GM12878 (cell line): ENCODE measurements around the gene OLA1. TPM values are rescaled to one million over a fixed set of nuclear protein-coding genes. Genes with fewer than 3 reads are reported as not detected.

Source experiments
- ATAC-seq: fragments of 200-7000 bp; cut with Tn5 transposase; 3 replicates; pipeline ENCODE4 v1.9.1; 2020; ENCODE audit warnings: mild to moderate bottlenecking, moderate library complexity
- BruUV-seq: library from RNA; stranded (reverse); fragments of 400-500 nt; replicated peaks from 2 replicates; lab custom pipeline; 2021; lab: Mats Ljungman, UMichigan
- CTCF ChIA-PET: fragments of 300-600 bp; sonication (Branson Sonifier 250); formaldehyde crosslinking; extraction: SDS; loops from one replicate; lab custom pipeline; 2021; ENCODE audit warnings: inconsistent platforms; lab: Yijun Ruan, JAX
- POLR2A ChIA-PET: fragments of 350-600 bp; formaldehyde crosslinking; extraction: SDS; loops from one replicate; lab custom pipeline; 2021; ENCODE audit warnings: inconsistent platforms; lab: Charles Lee
- RAD21 ChIA-PET: fragments of 300-600 bp; sonication (Branson Sonifier 250); formaldehyde crosslinking; loops from one replicate; lab custom pipeline; 2023; ENCODE audit warnings: antibody characterized with exemption; ENCODE audit not compliant: unreplicated experiment; lab: Charles Lee
- SMC1A ChIA-PET: fragments of 300-600 bp; sonication (Branson Sonifier 250); formaldehyde crosslinking; loops from one replicate; lab custom pipeline; 2023; ENCODE audit not compliant: unreplicated experiment, uncharacterized antibody; lab: Charles Lee
- DNase-seq: peaks from one replicate; pipeline ENCODE4 v3.0.0-alpha.2; 2011; ENCODE audit warnings: low read depth, low spot score
- FAIRE-seq: peaks from 3 replicates; lab custom pipeline; 2011; peaks lifted over from hg19 to GRCh38; lab: Jason Lieb, UNC
- H2AFZ ChIP-seq: 2 replicates; pipeline ENCODE4 v1.6.0; 2011; ENCODE audit warnings: low read depth, low read length, control low read depth; ENCODE audit not compliant: control insufficient read depth
- H3K27ac ChIP-seq: 2 replicates; pipeline ENCODE4 v1.5.1; 2011; ENCODE audit warnings: control low read depth; ENCODE audit not compliant: control insufficient read depth, insufficient read depth
- H3K27me3 ChIP-seq, 2 experiments: replicated peaks in 1 of 2; 2 replicates each; pipeline versions ENCODE4 v1.6.0 to v1.6.1; 2011; ENCODE audit warnings: low read length in 1 of 2; ENCODE audit not compliant: control insufficient read depth in 2 of 2, insufficient read depth in 2 of 2
- H3K36me3 ChIP-seq, 2 experiments: 2 replicates each; pipeline ENCODE4 v1.5.1; 2011; ENCODE audit warnings: low read length in 1 of 2; ENCODE audit not compliant: control insufficient read depth in 2 of 2, insufficient read depth in 2 of 2
- H3K4me1 ChIP-seq: 2 replicates; pipeline ENCODE4 v1.6.1; 2011; ENCODE audit warnings: mild to moderate bottlenecking, low read length, moderate library complexity, mixed read lengths; ENCODE audit not compliant: control insufficient read depth, insufficient read depth
- H3K4me2 ChIP-seq: 2 replicates; pipeline ENCODE4 v1.6.0; 2011; ENCODE audit warnings: control low read depth; ENCODE audit not compliant: control insufficient read depth, insufficient read depth
- H3K4me3 ChIP-seq: fragments of 200-600 bp; sonication (generic); 2 replicates; pipeline ENCODE4 v1.5.1; 2016
- H3K79me2 ChIP-seq: 2 replicates; pipeline ENCODE4 v1.6.0; 2011; ENCODE audit warnings: low read length; ENCODE audit not compliant: control insufficient read depth, insufficient read depth
- H3K9ac ChIP-seq: 2 replicates; pipeline ENCODE4 v1.8.0; 2011; ENCODE audit warnings: low read length, control low read depth, mixed read lengths; ENCODE audit not compliant: control insufficient read depth, insufficient read depth
- H3K9me3 ChIP-seq: replicated peaks from 3 replicates; pipeline ENCODE4 v1.5.1; 2011; ENCODE audit warnings: mild to moderate bottlenecking, low read length; ENCODE audit not compliant: control insufficient read depth, insufficient read depth
- H4K20me1 ChIP-seq: 2 replicates; pipeline ENCODE4 v1.6.0; 2011; ENCODE audit not compliant: control insufficient read depth, insufficient read depth
- JUNB ChIP-seq: IDR thresholded peaks from 2 replicates; pipeline ENCODE4 v1.6.1; 2016; ENCODE audit warnings: antibody characterized with exemption, mild to moderate bottlenecking
- POLR2AphosphoS2 ChIP-seq: IDR thresholded peaks from 2 replicates; pipeline ENCODE4 v1.6.1; 2011; ENCODE audit warnings: low read depth, mild to moderate bottlenecking, low read length, improper control_type of control experiment, moderate library complexity
- RAD21 ChIP-seq: IDR thresholded peaks from 2 replicates; pipeline ENCODE4 v1.6.1; 2011; ENCODE audit warnings: mild to moderate bottlenecking, low read depth, low read length, moderate library complexity; ENCODE audit not compliant: insufficient read depth
- RB1 ChIP-seq: fragments of 450-650 bp; formaldehyde crosslinking; IDR thresholded peaks from 2 replicates; pipeline ENCODE4 v1.6.1; 2017; ENCODE audit warnings: mild to moderate bottlenecking, borderline replicate concordance
- RUNX3 ChIP-seq: IDR thresholded peaks from 2 replicates; pipeline ENCODE4 v1.6.1; 2012; ENCODE audit warnings: low read length, inconsistent platforms
- SMARCA5 ChIP-seq: fragments of 450-650 bp; IDR thresholded peaks from 2 replicates; pipeline ENCODE4 v1.6.1; 2017; ENCODE audit warnings: mild to moderate bottlenecking
- SMC3 ChIP-seq: IDR thresholded peaks from 2 replicates; pipeline ENCODE4 v1.6.1; 2011; ENCODE audit warnings: low read length, improper control_type of control experiment, borderline replicate concordance
- YY1 ChIP-seq: IDR thresholded peaks from 2 replicates; pipeline ENCODE4 v1.6.1; 2011; ENCODE audit warnings: low read depth, mild to moderate bottlenecking, low read length
- WGBS: methylation state at CpG from one replicate; pipeline ENCODE4 v1.1.6; 2016; ENCODE audit warnings: low lambda C conversion rate; ENCODE audit not compliant: insufficient replicate concordance, insufficient coverage; ENCODE audit errors: missing lambda C conversion rate; 5-methylcytosine and 5-hydroxymethylcytosine counted together
- in situ Hi-C: fragments of 300-500 bp; cut with MboI; formaldehyde crosslinking; loops from 9 replicates; pipeline ENCODE4 v1.14.3; 2018; ENCODE audit warnings: mixed read lengths
- intact Hi-C: fragments of 100-400 bp; cut with micrococcal nuclease; formaldehyde crosslinking; loops from one replicate; pipeline ENCODE4 v1.14.2; 2022; ENCODE audit not compliant: unreplicated experiment
- polyA plus RNA-seq, 11 experiments: library from polyadenylated mRNA; depleted of rRNA in 4 of 11; unstranded in 6 of 11; stranded (reverse) in 5 of 11; fragments of >200 nt; fragmentation: Nextera tagmentation in 4 of 11; fragmentation: Illumina TruSeq in 1 of 11; extraction: Ambion mirVana in 4 of 11; extraction: Trizol in 1 of 11; gene quantifications; 1 replicate in 1 of 11; 2 replicates in 10 of 11; pipeline versions ENCODE4 v1.2.1 to v1.2.3, GENCODE V29; 2011 to 2016; ENCODE audit warnings: inconsistent platforms in 2 of 11, missing spikeins in 2 of 11, low read depth in 1 of 11
- total RNA-seq, 4 experiments: library from RNA; depleted of rRNA in 3 of 4; stranded (reverse); fragments of >200 nt in 3 of 4; fragmentation: Illumina TruSeq in 1 of 4; extraction: Trizol in 1 of 4; gene quantifications; 2 replicates each; pipeline versions ENCODE4 v1.2.1 to v1.2.3, GENCODE V29; 2013 to 2021
- TF ChIP-seq, protein P1 (sequence below): fragments of 450-650 bp; formaldehyde crosslinking; IDR thresholded peaks from 2 replicates; pipeline ENCODE4 v1.5.0; 2022; ENCODE audit warnings: mild to moderate bottlenecking, missing genetic modification characterization
- TF ChIP-seq, protein P2 (sequence below), 3 experiments: IDR thresholded peaks in 2 of 3; conservative IDR thresholded peaks in 1 of 3; 2 replicates each; pipeline ENCODE4 v1.5.1; 2011; ENCODE audit warnings: low read depth in 3 of 3, low read length in 3 of 3, mild to moderate bottlenecking in 3 of 3, control low read depth in 2 of 3, moderate library complexity in 2 of 3, inconsistent platforms in 1 of 3, mixed read lengths in 1 of 3; ENCODE audit not compliant: control insufficient read depth in 2 of 3, insufficient read depth in 1 of 3; ENCODE audit errors: extremely low read depth in 1 of 3

OLA1 gene
- total and polyA plus RNA-seq, 10 of the 15 experiments (the other 5 are each of a cell fraction or from before 2014, with no cell fraction given), result 107 to 238 (median 142) TPM

DNA sequence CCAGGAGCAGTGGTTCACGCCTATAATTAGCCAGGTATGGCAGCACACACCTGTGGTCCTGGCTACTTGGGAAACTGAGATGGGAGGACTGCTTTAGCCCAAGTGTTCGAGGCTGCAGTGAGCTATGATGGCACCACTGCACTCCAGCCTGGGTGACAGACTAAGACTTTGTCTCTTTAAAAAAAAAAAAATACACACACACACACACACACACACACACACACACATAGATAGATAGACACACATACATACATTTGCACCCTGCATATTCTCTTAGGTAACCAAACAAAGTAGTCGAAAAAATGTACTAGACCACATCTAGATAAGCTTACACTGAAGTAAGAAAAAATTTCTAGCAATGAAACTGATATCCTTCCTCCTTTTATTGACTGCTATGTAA lies 86.8 kb downstream of the OLA1 start (continued):
- TF ChIP-seq, protein P1, sequence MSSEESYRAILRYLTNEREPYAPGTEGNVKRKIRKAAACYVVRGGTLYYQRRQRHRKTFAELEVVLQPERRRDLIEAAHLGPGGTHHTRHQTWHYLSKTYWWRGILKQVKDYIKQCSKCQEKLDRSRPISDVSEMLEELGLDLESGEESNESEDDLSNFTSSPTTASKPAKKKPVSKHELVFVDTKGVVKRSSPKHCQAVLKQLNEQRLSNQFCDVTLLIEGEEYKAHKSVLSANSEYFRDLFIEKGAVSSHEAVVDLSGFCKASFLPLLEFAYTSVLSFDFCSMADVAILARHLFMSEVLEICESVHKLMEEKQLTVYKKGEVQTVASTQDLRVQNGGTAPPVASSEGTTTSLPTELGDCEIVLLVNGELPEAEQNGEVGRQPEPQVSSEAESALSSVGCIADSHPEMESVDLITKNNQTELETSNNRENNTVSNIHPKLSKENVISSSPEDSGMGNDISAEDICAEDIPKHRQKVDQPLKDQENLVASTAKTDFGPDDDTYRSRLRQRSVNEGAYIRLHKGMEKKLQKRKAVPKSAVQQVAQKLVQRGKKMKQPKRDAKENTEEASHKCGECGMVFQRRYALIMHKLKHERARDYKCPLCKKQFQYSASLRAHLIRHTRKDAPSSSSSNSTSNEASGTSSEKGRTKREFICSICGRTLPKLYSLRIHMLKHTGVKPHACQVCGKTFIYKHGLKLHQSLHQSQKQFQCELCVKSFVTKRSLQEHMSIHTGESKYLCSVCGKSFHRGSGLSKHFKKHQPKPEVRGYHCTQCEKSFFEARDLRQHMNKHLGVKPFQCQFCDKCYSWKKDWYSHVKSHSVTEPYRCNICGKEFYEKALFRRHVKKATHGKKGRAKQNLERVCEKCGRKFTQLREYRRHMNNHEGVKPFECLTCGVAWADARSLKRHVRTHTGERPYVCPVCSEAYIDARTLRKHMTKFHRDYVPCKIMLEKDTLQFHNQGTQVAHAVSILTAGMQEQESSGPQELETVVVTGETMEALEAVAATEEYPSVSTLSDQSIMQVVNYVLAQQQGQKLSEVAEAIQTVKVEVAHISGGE (CRISPR knock-in tag), result no peak
- TF ChIP-seq, all 136 proteins: peak for 0

DNA sequence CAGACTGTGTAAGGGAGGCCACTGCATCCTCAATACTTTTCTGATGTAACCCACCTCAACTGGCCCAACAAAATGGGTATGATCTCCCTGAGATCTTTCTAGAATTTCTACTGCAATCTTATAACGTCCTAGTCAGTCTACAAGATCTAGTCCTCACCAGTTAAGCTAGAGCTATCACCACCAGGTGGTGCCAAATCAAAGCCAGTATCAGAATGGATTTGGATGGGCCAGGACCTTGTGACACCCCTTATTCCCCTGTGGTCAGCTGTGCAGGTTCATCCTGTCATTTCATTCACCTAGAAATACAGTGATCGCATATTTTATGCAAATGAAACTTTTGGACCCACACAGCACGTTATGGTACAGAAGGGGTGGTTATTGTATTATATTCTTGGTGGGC lies 90.3 kb downstream of the OLA1 start:
- 0 out of 2 replicates have a peak, but pooled peaks have one; percentile 11 for TF ChIP-seq YY1
- TF ChIP-seq RAD21, result peak; percentile 66
- TF ChIP-seq, protein P2, sequence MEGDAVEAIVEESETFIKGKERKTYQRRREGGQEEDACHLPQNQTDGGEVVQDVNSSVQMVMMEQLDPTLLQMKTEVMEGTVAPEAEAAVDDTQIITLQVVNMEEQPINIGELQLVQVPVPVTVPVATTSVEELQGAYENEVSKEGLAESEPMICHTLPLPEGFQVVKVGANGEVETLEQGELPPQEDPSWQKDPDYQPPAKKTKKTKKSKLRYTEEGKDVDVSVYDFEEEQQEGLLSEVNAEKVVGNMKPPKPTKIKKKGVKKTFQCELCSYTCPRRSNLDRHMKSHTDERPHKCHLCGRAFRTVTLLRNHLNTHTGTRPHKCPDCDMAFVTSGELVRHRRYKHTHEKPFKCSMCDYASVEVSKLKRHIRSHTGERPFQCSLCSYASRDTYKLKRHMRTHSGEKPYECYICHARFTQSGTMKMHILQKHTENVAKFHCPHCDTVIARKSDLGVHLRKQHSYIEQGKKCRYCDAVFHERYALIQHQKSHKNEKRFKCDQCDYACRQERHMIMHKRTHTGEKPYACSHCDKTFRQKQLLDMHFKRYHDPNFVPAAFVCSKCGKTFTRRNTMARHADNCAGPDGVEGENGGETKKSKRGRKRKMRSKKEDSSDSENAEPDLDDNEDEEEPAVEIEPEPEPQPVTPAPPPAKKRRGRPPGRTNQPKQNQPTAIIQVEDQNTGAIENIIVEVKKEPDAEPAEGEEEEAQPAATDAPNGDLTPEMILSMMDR (IDR thresholded peaks at IDR 0.05 in 2 of 3, conservative IDR thresholded peaks at IDR 0.05 in 1 of 3; ENCODE audit: control insufficient read depth in 2 of 3, extremely low read depth in 1 of 3, insufficient read depth in 1 of 3, low read depth in 3 of 3, low read length in 3 of 3), result peak; percentile 60 to 69 (median 67)
- TF ChIP-seq RB1, result no peak; the same call in 1 of the 2 replicates
- TF ChIP-seq SMC3, result peak; percentile 75
- TF ChIP-seq POLR2AphosphoS2, result no peak
- TF ChIP-seq SMARCA5, result peak; percentile 27; the same call in 1 of the 2 replicates
- 0 out of 2 replicates have a peak, but pooled peaks have one; percentile 22 for TF ChIP-seq RUNX3
- no peak for TF ChIP-seq JUNB
- H3K4me1 ChIP-seq, result no peaks in the 10 kb centered on the region
- peak; percentile 16 for DNase-seq
- 40% methylated on average over 3 of the region's 3 CpGs for WGBS
- CTCF ChIA-PET, result interaction anchor here (0.6 to 7.4 kb wide), 7 partner anchors 15 to 183 kb away, joined by 3 to 82 read pairs (median 3); partner anchors contain the start of gene OLA1
- intact Hi-C loops, result loop anchor here (1.0 kb wide), 1 partner anchor 183 kb away; no protein-coding TSS in a partner anchor
- no peak overlapping the region for H3K9ac ChIP-seq
- in situ Hi-C loops, result loop anchor here (5.0 kb wide), 1 partner anchor 184 kb away; no protein-coding TSS in a partner anchor
- no peak overlapping the region for H3K27ac ChIP-seq
- H3K27me3 ChIP-seq, result no peaks in the 10 kb centered on the region
- H3K9me3 ChIP-seq, result no peaks in the 10 kb centered on the region
- no peak overlapping the region for H2AFZ ChIP-seq
- H4K20me1 ChIP-seq, result no peaks in the 10 kb centered on the region
- no peak overlapping the region for H3K4me3 ChIP-seq
- peak; percentile 49 for FAIRE-seq
- H3K36me3 ChIP-seq, result peaks cover 0 to 4% of the 10 kb centered on the region in 2 experiments; a peak in 2 of 4 replicates
- RAD21 ChIA-PET, result interaction anchor here (0.6 to 3.9 kb wide), 6 partner anchors 12 to 183 kb away, joined by 3 to 45 read pairs (median 4); partner anchors contain the start of gene OLA1
- H3K4me2 ChIP-seq, result no peak overlapping the region
- no peaks in the 10 kb centered on the region; the same call in 1 of the 2 replicates for H3K79me2 ChIP-seq
- ATAC-seq, result peak; percentile 98
- SMC1A ChIA-PET, result interaction anchor here (0.6 to 2.3 kb wide), 4 partner anchors 10 to 183 kb away, joined by 3 to 19 read pairs (median 4); no protein-coding TSS in a partner anchor
- POLR2A ChIA-PET, result no interaction called here
- no TSS peak for BruUV-seq
